ENCODE results near the gene SPINDOC.

SPINDOC gene

DNA sequence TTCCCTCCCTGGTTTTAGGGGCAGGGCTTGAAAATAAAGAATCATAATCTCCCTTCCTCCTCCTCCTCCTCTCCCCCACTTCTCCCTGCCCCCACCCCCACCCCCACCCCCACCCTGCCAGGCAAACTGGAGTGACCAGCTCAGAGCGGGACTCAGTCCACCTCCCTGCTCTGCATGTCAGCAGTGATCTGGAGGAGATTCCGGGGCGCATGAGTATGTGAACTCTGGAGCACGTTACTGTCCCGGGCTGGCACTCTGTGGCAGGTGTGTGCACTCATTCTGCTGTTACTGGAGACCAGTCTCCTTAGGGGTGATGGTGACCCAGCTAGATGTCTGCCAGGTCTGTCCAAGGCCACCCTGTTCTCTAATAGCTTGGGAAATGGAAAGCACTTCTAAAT, 59.5 kb downstream of the SPINDOC start:
- TF ChIP-seq, protein P1, sequence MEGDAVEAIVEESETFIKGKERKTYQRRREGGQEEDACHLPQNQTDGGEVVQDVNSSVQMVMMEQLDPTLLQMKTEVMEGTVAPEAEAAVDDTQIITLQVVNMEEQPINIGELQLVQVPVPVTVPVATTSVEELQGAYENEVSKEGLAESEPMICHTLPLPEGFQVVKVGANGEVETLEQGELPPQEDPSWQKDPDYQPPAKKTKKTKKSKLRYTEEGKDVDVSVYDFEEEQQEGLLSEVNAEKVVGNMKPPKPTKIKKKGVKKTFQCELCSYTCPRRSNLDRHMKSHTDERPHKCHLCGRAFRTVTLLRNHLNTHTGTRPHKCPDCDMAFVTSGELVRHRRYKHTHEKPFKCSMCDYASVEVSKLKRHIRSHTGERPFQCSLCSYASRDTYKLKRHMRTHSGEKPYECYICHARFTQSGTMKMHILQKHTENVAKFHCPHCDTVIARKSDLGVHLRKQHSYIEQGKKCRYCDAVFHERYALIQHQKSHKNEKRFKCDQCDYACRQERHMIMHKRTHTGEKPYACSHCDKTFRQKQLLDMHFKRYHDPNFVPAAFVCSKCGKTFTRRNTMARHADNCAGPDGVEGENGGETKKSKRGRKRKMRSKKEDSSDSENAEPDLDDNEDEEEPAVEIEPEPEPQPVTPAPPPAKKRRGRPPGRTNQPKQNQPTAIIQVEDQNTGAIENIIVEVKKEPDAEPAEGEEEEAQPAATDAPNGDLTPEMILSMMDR (IDR thresholded peaks at IDR 0.05; ENCODE audit: low read depth, low read length, missing control alignments), result no peak
- DNase-seq (ENCODE audit: extremely low read depth, low read depth), result no peak
- no peak overlapping the region for H3K4me3 ChIP-seq (replicated peaks; ENCODE audit: low read depth, low read length)

DNA sequence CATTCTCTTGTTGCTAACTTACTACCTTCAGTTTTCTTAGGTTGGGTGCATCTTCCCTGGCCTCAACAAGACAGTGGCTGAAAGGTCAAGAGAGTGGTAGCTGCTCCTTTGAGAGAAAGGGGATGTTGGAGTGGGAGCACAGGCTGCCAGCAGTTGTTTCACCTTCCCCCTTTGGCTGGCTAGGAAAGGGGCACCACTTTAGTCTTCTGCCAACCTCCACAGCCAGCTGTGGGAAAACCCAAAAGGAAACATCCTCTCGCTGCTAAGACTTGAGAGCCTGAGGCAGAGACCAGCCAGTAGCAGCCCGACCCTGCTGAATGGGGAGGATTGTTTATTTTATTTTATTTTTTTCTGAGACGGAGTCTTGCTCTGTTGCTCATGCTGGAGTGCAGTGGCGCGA, 60.1 kb downstream of the SPINDOC start:
- TF ChIP-seq, protein P1 (IDR thresholded peaks at IDR 0.05; ENCODE audit: low read depth, low read length, missing control alignments), result no peak
- no peak overlapping the region for H3K4me3 ChIP-seq (replicated peaks; ENCODE audit: low read depth, low read length)
- DNase-seq (ENCODE audit: extremely low read depth, low read depth), result no peak

DNA sequence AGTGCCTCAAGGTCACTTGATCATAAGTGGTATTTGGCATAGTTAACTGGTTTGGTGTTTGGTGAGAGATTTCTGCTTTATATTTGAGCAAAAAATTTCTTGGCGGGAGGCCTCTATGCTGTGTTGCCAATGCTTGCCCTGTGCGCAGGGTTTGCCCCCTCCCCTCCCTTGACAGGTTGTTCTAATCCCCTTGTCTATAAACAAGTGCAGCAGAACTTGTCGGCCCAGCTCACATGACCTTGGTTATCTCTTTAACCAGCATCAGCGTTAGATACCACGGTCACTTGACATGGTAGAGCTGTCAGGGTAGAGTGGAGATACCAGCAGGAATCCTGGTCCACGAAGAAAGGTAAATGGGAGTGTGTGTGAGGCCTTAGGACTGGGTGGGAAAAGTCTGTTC, 61.3 kb downstream of the SPINDOC start:
- no peak overlapping the region for H3K4me3 ChIP-seq (replicated peaks; ENCODE audit: low read depth, low read length)
- TF ChIP-seq, protein P1 (IDR thresholded peaks at IDR 0.05; ENCODE audit: low read depth, low read length, missing control alignments), result no peak
- no peak for DNase-seq (ENCODE audit: extremely low read depth, low read depth)

DNA sequence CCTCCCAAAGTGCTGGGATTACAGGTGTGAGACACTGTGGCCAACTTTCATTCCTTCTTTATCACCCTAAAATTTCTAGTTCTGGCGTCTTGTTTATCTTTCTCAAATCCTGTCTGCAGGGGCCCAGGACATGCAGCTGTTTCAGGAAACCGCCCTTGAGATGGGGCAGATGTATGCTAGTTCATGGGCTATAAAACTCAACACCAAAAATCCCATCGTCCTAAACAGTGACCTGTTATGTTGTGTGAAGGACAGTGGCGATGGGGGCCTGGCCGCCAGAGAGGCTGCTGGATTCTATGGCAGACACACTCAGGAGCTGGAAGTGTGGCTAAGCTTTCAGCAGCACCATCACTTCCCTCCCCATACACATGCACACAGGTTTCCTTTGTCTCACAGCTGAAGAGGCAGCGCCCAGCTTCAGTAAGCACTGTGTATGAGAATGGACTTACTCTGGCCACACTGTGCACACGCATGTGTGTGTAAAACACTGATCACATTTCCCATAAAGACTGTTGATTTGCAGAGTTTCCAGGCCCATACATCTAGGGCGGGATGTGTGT, 62.3 kb downstream of the SPINDOC start:
- TF ChIP-seq, protein P1 (IDR thresholded peaks at IDR 0.05; ENCODE audit: low read depth, low read length, missing control alignments), result no peak
- no peak overlapping the region for H3K4me3 ChIP-seq (replicated peaks; ENCODE audit: low read depth, low read length)
- no peak for DNase-seq (ENCODE audit: extremely low read depth, low read depth)

DNA sequence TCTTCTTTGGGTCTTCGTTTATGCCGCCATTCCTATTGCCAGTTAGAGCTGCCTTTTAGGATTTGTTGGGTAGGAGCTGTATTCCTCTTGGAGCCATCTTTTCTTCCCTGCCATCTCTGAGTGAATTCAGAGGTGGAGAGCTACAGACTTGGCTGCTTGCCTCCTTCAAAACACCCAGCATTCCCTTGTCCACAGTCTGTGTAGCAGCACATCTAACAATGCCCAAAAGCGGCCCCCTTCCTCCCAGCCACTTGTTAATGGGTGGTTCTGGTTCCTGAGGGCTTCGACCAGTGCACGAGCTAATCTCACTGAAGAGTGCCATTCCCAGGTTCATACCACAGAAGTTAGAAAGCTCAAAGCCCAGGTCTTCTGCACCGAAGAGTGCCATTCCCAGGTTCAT, 63.4 kb downstream of the SPINDOC start:
- no peak overlapping the region for H3K4me3 ChIP-seq (replicated peaks; ENCODE audit: low read depth, low read length)
- no peak for DNase-seq (ENCODE audit: extremely low read depth, low read depth)
- TF ChIP-seq, protein P1 (IDR thresholded peaks at IDR 0.05; ENCODE audit: low read depth, low read length, missing control alignments), result no peak
